Right lobe of liver (tissue), 4 donors: ENCODE measurements around the gene VWA5B1.

Experiments used
- POLR2A ChIP-seq: fragments of 450-650 bp; IDR thresholded peaks from one replicate; pipeline ENCODE4 v1.6.1; 2017; ENCODE audit warnings: antibody characterized with exemption, mild to moderate bottlenecking
- TF ChIP-seq, protein P1 (sequence below), 4 donors: fragments of 200-600 bp in 3 of 4; fragments of 450-650 bp in 1 of 4; IDR thresholded peaks; one replicate each; pipeline versions ENCODE4 v1.5.1 to v1.8.0; 2016 to 2022; ENCODE audit warnings: antibody characterized with exemption in 4 of 4, mild to moderate bottlenecking in 2 of 4
- donor health status: DM: no; HTN: no; CAD: no.
- donor health status: DM: no; HTN: no; CAD: no.
- donor health status: DM: no; HTN: yes; CAD: no.

DNA sequence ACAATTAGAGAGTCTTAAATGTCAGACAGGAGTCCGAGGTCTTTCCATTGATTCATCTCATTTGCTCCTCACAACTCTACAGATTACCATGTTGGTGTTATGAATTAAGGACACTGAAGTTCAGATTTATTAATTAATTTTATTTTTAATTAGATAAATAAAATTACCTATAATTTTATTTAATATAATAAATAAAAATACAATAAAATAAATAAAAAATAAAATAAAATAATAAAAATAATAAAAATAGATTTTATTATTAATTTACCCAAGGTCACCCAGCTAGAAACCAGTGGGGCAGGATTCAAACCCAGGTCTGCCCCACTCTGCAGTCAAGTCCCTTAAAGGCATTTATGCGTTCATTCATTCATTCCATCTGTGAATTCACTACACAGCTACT lies 72.2 kb downstream of the VWA5B1 start:
- TF ChIP-seq, protein P1, sequence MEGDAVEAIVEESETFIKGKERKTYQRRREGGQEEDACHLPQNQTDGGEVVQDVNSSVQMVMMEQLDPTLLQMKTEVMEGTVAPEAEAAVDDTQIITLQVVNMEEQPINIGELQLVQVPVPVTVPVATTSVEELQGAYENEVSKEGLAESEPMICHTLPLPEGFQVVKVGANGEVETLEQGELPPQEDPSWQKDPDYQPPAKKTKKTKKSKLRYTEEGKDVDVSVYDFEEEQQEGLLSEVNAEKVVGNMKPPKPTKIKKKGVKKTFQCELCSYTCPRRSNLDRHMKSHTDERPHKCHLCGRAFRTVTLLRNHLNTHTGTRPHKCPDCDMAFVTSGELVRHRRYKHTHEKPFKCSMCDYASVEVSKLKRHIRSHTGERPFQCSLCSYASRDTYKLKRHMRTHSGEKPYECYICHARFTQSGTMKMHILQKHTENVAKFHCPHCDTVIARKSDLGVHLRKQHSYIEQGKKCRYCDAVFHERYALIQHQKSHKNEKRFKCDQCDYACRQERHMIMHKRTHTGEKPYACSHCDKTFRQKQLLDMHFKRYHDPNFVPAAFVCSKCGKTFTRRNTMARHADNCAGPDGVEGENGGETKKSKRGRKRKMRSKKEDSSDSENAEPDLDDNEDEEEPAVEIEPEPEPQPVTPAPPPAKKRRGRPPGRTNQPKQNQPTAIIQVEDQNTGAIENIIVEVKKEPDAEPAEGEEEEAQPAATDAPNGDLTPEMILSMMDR (IDR thresholded peaks at IDR 0.05) = no peak
- no peak for TF ChIP-seq POLR2A
